CD4-positive, alpha-beta T cell treated with Interleukin-15 for 4 hours (primary cell): Measurements from ENCODE around the gene PTGFRN.

Experiments
- DNase-seq: peaks from one replicate; pipeline ENCODE4 v3.0.0-alpha.2; 2020; ENCODE audit warnings: low spot score

The PTGFRN gene

GRCh38 chr1:117001254-117001927 is 91.7 kb downstream of the PTGFRN start, which contains the start of gene CD101:
TSS of gene CD101 (plus strand) at chr1:117001760. CDS start at chr1:117001818, 58 bp downstream.
- peak; percentile 17 for DNase-seq

- DNase-seq: no peak
Measured at GRCh38 chr1:117003223-117003875, 93.6 kb downstream of the PTGFRN start.

GRCh38 chr1:117007719-117008013 is 98.0 kb downstream of the PTGFRN start:
- no peak for DNase-seq

- DNase-seq: no peak
Measured at GRCh38 chr1:117008656-117009055, 98.9 kb downstream of the PTGFRN start.

- DNase-seq: peak; percentile 10
Measured at GRCh38 chr1:117009132-117009531, 99.4 kb downstream of the PTGFRN start.

- no peak for DNase-seq
Measured at GRCh38 chr1:117010310-117010969, 100.7 kb downstream of the PTGFRN start.

GRCh38 chr1:117011334-117011733 is 101.6 kb downstream of the PTGFRN start:
- DNase-seq: no peak

- no peak for DNase-seq
Measured at GRCh38 chr1:117013309-117013858, 103.7 kb downstream of the PTGFRN start.

- DNase-seq: no peak
Measured at GRCh38 chr1:117014209-117014608, 104.5 kb downstream of the PTGFRN start.

- no peak for DNase-seq
Measured at GRCh38 chr1:117015724-117016123, 106.0 kb downstream of the PTGFRN start.

GRCh38 chr1:117017062-117017461 is 107.3 kb downstream of the PTGFRN start:
- DNase-seq: no peak

- DNase-seq: no peak
Measured at GRCh38 chr1:117017648-117018047, 107.9 kb downstream of the PTGFRN start.

GRCh38 chr1:117020526-117021156 is 110.9 kb downstream of the PTGFRN start:
- DNase-seq: no peak

GRCh38 chr1:117022114-117022513 is 112.4 kb downstream of the PTGFRN start:
- no peak for DNase-seq

GRCh38 chr1:117025568-117025967 is 115.9 kb downstream of the PTGFRN start:
- no peak for DNase-seq

GRCh38 chr1:117026361-117026760 is 116.6 kb downstream of the PTGFRN start:
- DNase-seq: no peak

GRCh38 chr1:117029685-117030084 is 120.0 kb downstream of the PTGFRN start:
- DNase-seq: no peak

GRCh38 chr1:117030271-117030877 is 120.7 kb downstream of the PTGFRN start:
- DNase-seq: no peak

- no peak for DNase-seq
Measured at GRCh38 chr1:117032266-117032665, 122.5 kb downstream of the PTGFRN start.

- no peak for DNase-seq
Measured at GRCh38 chr1:117032681-117033539, 123.2 kb downstream of the PTGFRN start.

GRCh38 chr1:117033772-117034171 is 124.1 kb downstream of the PTGFRN start:
- no peak for DNase-seq
